Stimulated activated CD8-positive, alpha-beta memory T cell treated with anti-CD3 and anti-CD28 coated beads, Interleukin-15, amount 100 ng/mL, for 4 hours (primary cell): ENCODE data around the gene SLC9A4.
"Not testable (repeated sequence)": the region's sequence is repeated elsewhere in the genome, so short reads cannot be mapped to it uniquely, and the experiment has no call there.

Experiments
- DNase-seq, 2 donors: peaks; one replicate each; pipeline ENCODE4 v3.0.0-alpha.2; 2020; ENCODE audit warnings: low read depth in 2 of 2

The SLC9A4 gene

DNA sequence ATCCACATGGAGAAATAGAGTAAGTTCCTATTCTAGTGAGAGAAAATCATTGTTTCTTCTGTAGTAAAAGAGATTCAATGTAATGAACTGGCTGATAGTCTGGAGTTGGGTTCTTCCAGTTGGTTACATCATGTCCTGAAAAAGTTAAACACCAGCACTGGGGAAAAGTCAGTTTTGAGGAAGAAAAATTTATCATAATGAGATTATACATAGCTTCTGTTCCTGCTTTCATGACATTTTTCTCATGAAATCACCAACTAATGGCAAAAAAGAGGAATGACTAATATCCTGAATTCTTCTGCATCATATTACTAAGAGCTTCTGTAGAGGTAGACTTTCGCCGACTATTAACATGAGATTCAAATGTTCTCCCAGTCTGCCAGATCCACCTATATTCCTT is 77.1 kb downstream of the SLC9A4 start:
- DNase-seq: no peak

DNA sequence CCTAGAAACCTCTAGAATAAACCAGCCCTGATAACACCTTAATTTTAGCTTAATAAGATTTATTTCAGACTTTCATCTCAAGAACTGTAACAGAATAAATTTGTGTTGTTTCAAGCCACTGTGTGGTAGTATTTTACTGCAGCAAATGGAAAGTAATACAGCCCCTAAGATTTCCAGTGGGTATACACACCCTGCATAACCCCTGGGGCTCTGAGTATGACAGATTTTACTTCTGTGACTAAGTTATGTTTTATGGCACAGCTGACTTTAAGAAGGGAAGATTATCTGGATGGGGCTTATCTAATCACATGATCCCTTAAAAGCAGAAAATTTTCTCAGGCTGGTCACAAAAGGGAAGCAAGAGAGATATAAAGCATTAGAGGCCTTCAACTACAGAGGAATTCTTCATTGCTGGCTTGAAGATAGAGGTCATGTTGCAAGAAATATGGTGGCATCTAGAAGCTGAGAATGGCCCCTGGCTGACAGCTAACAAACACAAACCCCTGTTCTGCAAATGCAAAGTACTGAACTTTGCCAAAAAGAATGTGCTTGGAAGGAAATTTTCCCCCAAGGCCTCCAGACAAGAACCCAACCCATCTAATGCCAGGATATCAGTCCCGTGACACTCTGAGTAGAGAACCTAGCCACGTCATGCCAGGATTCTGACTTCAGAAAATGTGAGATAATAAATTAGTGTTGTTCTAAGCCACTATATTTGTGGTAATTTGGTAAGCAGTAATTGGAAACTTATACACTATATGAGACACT is 78.5 kb downstream of the SLC9A4 start:
- DNase-seq: no peak

DNA sequence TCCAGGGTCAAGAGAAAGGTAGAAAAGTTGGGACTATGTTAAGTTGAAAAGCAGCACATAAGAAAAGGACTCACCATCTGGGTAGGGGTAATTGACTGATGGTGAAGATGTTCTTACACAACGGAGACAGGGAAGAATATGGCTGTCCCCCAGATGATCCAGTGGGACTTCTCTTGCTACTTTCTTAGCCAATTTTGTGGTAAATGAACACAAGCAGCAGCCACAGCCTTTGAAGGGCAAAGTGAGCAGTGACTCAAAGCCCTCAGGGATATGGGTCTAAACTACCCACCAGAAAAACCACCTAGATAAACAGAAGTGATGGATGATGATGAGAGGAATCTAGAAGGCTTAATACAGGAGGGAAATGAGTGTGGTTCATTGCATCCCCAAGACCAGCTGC is 80.6 kb downstream of the SLC9A4 start:
- no peak for DNase-seq

DNA sequence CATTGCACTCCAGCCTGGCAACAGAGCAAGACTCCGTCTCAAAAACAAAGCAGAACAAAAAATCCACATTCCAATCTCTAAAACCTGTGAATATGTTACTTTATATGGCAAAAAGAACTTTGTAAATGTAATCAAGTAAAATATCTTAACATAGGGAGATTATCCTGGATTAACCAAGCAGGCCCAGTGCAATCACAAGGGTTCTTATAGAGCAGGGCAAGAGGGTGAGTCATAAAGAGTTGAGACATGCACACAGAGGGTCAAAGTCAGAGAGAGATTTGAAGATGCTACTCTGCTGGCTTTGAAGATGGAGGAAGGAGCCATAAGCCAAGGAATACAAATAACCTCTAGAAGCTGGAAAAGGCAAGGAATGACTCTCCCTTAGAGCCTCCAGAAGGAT is 85.4 kb downstream of the SLC9A4 start:
- no peak for DNase-seq

DNA sequence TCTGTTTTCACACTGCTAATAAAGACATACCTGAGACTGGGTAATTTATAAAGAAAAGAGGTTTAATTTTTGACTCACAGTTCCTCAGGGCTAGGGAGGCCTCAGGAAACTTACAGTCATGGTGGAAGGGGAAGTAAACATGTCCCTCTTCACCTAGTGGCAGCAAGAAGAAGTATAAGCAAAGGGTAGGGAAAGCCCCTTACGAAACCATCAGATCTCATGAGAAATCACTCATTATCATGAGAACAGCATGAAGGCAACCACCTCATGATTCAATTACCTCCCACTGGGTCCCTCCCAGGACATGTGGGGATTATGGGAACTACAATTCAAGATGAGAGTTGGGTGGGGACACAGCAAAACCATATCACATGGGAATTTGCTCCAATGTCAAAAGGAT is 89.5 kb downstream of the SLC9A4 start:
- DNase-seq: not testable (repeated sequence)

DNA sequence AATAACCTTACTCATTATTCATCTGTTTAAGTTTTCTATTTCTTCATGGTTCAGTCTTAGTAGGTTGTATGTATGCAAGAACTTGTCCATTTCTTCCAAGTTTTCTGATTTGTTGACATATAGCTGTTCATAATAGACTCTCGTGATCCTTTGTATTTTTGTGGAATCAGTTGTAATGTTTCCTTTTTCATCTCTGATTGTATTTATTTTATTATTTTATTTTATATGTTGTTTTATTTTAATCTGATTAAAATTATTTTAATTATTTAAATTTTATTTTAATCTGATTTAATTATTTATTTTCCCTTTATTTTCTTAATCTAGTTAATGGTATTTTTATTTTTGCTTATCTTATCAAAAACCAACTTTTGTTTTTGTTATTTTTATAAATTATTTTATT is 102.9 kb downstream of the SLC9A4 start:
- no peak for DNase-seq

DNA sequence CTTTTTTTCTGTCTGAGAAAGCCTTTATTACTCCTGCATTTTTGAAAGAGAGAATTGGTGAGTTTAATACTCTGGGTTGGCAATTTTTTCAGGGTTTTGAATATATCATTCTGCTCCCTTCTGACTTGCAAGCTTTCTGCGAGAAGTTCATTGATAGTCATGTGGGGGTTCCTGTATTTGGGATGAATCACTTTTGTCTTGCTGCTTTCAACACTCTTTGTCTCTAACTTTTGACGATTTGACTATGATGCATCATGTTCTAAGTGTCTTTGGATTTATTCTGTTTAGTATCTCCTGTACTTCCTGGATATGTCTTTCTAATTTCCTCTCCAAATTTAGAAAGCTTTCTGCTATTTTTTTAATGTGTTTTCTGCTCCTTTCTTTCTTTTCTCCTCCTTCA is 105.3 kb downstream of the SLC9A4 start:
- no peak for DNase-seq

DNA sequence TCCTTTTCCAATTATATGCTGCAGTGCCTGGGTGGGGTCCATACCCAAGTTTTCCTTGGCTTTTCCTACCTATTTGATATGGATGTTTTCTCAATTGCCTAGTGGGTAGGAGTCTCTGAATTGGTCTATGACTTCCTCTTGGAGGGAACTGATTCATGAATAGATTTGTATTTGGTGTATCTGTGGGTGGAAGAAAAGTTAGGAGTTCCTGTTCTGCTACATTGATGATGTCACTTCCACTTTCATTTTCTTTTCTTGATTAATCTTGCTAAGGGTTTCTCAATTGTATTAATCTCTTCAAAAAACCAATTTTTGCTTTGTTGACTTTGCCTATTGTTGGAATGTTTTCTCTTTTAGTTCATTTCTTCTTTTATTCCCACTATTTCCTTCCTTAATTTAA is 108.9 kb downstream of the SLC9A4 start:
- no peak for DNase-seq

DNA sequence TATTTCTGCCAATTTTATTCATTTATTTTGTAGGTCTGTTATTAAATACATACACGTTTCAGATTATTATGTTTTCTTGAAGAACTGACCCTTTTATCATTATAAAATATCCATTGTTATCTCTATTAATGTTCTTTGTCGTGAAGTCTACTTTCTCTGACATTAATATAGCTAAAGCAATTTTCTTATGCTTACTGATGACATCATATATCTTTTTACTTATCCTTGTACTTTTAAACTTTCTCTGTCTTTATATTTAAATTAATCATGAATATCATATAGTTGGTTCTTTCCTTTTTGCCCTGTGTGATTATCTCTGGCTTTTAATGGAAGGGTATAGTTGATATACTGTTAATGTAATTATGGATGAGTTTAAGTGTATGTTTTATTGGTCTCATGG is 109.8 kb downstream of the SLC9A4 start:
- DNase-seq: no peak
